ENCODE measurements around the gene ZNF654.
A peak's percentile ranks its signal among the peaks of the same experiment; 100 is the strongest.

Gene ZNF654

GRCh38 chr3:88059380-88060170 is 520 bp downstream of the ZNF654 start:
- TF ChIP-seq CTCF (IDR thresholded peaks at IDR 0.05; ENCODE audit: low read length, missing control alignments) = no peak
- DNase-seq (ENCODE audit: low read depth) = no peak
- peak overlapping the region; percentile 92 for H3K4me3 ChIP-seq (replicated peaks; ENCODE audit: low read depth, low read length)

- no peak for TF ChIP-seq CTCF (IDR thresholded peaks at IDR 0.05; ENCODE audit: low read length, missing control alignments)
- H3K4me3 ChIP-seq (replicated peaks; ENCODE audit: low read depth, low read length) = peak overlapping the region; percentile 92
- no peak for DNase-seq (ENCODE audit: low read depth)
Measured at GRCh38 chr3:88061746-88062145, 2.7 kb downstream of the ZNF654 start.

- DNase-seq (ENCODE audit: low read depth) = no peak
- H3K4me3 ChIP-seq (replicated peaks; ENCODE audit: low read depth, low read length) = no peak overlapping the region
- no peak for TF ChIP-seq CTCF (IDR thresholded peaks at IDR 0.05; ENCODE audit: low read length, missing control alignments)
Measured at GRCh38 chr3:88075072-88075471, 16.0 kb downstream of the ZNF654 start.

- DNase-seq (ENCODE audit: low read depth) = no peak
- no peak overlapping the region for H3K4me3 ChIP-seq (replicated peaks; ENCODE audit: low read depth, low read length)
- no peak for TF ChIP-seq CTCF (IDR thresholded peaks at IDR 0.05; ENCODE audit: low read length, missing control alignments)
Measured at GRCh38 chr3:88075497-88075896, 16.4 kb downstream of the ZNF654 start.

- no peak for TF ChIP-seq CTCF (IDR thresholded peaks at IDR 0.05; ENCODE audit: low read length, missing control alignments)
- DNase-seq (ENCODE audit: low read depth) = no peak
- no peak overlapping the region for H3K4me3 ChIP-seq (replicated peaks; ENCODE audit: low read depth, low read length)
Measured at GRCh38 chr3:88076712-88077111, 17.7 kb downstream of the ZNF654 start.

GRCh38 chr3:88078932-88079331 is 19.9 kb downstream of the ZNF654 start:
- TF ChIP-seq CTCF (IDR thresholded peaks at IDR 0.05; ENCODE audit: low read length, missing control alignments) = no peak
- no peak overlapping the region for H3K4me3 ChIP-seq (replicated peaks; ENCODE audit: low read depth, low read length)
- no peak for DNase-seq (ENCODE audit: low read depth)

GRCh38 chr3:88082854-88083253 is 23.8 kb downstream of the ZNF654 start:
- no peak for DNase-seq (ENCODE audit: low read depth)
- no peak for TF ChIP-seq CTCF (IDR thresholded peaks at IDR 0.05; ENCODE audit: low read length, missing control alignments)

More at GRCh38 chr3:88082854-88083253, 23.8 kb downstream of the ZNF654 start:
- H3K4me3 ChIP-seq (replicated peaks; ENCODE audit: low read depth, low read length) = no peak overlapping the region

All from fibroblast of pulmonary artery (primary cell).